ENCODE measurements around the gene MAPK8.

DNA sequence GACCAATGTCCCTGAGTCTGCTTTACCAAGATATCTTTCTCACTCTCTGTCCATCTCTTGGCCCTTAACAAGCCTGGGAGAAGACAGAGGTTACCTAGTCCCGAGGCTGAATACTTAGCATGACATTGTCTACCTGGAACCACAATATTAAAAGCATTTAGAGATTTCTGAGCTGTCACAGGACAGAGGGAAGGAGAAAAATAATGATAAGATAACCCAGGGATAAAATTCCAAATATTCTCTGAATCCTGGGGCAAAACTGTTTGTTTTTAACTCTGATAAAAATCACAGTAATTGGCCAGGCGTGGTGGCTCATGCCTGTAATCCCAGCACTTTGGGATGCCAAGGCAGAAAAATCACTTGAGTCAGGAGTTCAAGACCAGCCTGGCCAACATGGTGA lies 12.0 kb upstream of the MAPK8 start:
- TF ChIP-seq POLR2A (IDR thresholded peaks at IDR 0.05; ENCODE audit: low read depth, low read length): no peak
- no peak for TF ChIP-seq TAF1 (IDR thresholded peaks at IDR 0.05; ENCODE audit: borderline replicate concordance, low read depth, low read length)
